Fibroblast of mammary gland (primary cell): Measurements from ENCODE around the gene ATG10.

Source experiments
- DNase-seq: peaks from one replicate; pipeline ENCODE4 v3.0.0-alpha.2; 2010; ENCODE audit warnings: low read depth
- H3K4me3 ChIP-seq: 2 replicates; pipeline ENCODE4 v1.5.1; 2011; ENCODE audit warnings: low read depth, mild to moderate bottlenecking, low read length, moderate library complexity; ENCODE audit not compliant: control insufficient read depth
- CTCF ChIP-seq: conservative IDR thresholded peaks from 2 replicates; pipeline ENCODE4 v1.5.1; 2011; ENCODE audit warnings: low read depth, low read length, inconsistent platforms; ENCODE audit not compliant: control insufficient read depth, insufficient read depth

The ATG10 gene

GRCh38 chr5:82274343-82275211 is 302.8 kb downstream of the ATG10 start:
- DNase-seq = peak; percentile 35
- no peak for TF ChIP-seq CTCF
- H3K4me3 ChIP-seq = no peak overlapping the region

- H3K4me3 ChIP-seq = no peak overlapping the region
Observed at GRCh38 chr5:82275216-82275664, 303.4 kb downstream of the ATG10 start.

GRCh38 chr5:82276800-82277612 is 305.2 kb downstream of the ATG10 start:
- peak; percentile 19 for DNase-seq
- no peak for TF ChIP-seq CTCF
- H3K4me3 ChIP-seq = peak overlapping the region; percentile 99

More at GRCh38 chr5:82275216-82275664, 303.4 kb downstream of the ATG10 start:
- peak; percentile 15 for DNase-seq
- TF ChIP-seq CTCF = no peak

GRCh38 chr5:82277613-82277986 is 305.8 kb downstream of the ATG10 start:
- peak; percentile 10 for DNase-seq
- TF ChIP-seq CTCF = no peak
- peak overlapping the region; percentile 99 for H3K4me3 ChIP-seq

- TF ChIP-seq CTCF = no peak
- H3K4me3 ChIP-seq = peak within 1 kb of the TSS; percentile 99
- DNase-seq = peak; percentile 93
Observed at GRCh38 chr5:82277987-82278710, 306.3 kb downstream of the ATG10 start, which contains the start of gene RPS23. RPS23 (minus strand) TSS chr5:82278354; CDS start chr5:82278323, 31 bp downstream.

GRCh38 chr5:82278711-82279370 is 307.0 kb downstream of the ATG10 start:
- peak overlapping the region; percentile 99 for H3K4me3 ChIP-seq
- TF ChIP-seq CTCF = no peak

More at GRCh38 chr5:82278711-82279370, 307.0 kb downstream of the ATG10 start:
- no peak for DNase-seq
